H1 (cell line): ENCODE results near the gene TSEN2. TPM values are rescaled to one million over a fixed set of nuclear protein-coding genes. Genes with fewer than 3 reads are reported as not detected.

ENCODE experiments used
- CTCF ChIA-PET: fragments of 300-600 bp; sonication (Branson Sonifier 250); formaldehyde crosslinking; loops from one replicate; lab custom pipeline; 2021; ENCODE audit not compliant: partially characterized antibody; lab: Charles Lee
- POLR2A ChIA-PET: fragments of 300-600 bp; sonication (Branson Sonifier 250); formaldehyde crosslinking; loops from one replicate; lab custom pipeline; 2021; ENCODE audit warnings: inconsistent platforms; ENCODE audit not compliant: partially characterized antibody; lab: Charles Lee
- DNase-seq, 2 experiments: peaks; one replicate each; pipeline versions ENCODE4 v3.0.0 to v3.0.0-alpha.2; 2010 to 2022; ENCODE audit warnings: low spot score in 2 of 2, low read depth in 1 of 2, mixed read lengths in 1 of 2
- FAIRE-seq: peaks from 2 replicates; lab custom pipeline; 2011; peaks lifted over from hg19 to GRCh38; lab: Jason Lieb, UNC
- H2AFZ ChIP-seq: 2 replicates; pipeline ENCODE4 v1.8.1; 2012; ENCODE audit warnings: low read length, inconsistent platforms
- H2AK5ac ChIP-seq: 2 replicates; pipeline ENCODE4 v1.6.1; 2013; ENCODE audit warnings: low read depth, low read length
- H2BK120ac ChIP-seq: replicated peaks from 2 replicates; pipeline ENCODE3; 2013; ENCODE audit warnings: low read depth, low read length, inconsistent platforms
- H2BK12ac ChIP-seq: 2 replicates; pipeline ENCODE4 v1.6.1; 2013; ENCODE audit warnings: low read depth, low read length
- H2BK15ac ChIP-seq: 2 replicates; pipeline ENCODE4 v1.6.1; 2013; ENCODE audit warnings: low read length
- H2BK20ac ChIP-seq: 2 replicates; pipeline ENCODE4 v1.6.1; 2013; ENCODE audit warnings: low read length
- H2BK5ac ChIP-seq: 2 replicates; pipeline ENCODE4 v1.6.1; 2013; ENCODE audit warnings: low read depth, low read length
- H3K14ac ChIP-seq: 2 replicates; pipeline ENCODE4 v1.6.1; 2013; ENCODE audit warnings: inconsistent platforms; ENCODE audit not compliant: insufficient read length
- H3K18ac ChIP-seq: 2 replicates; pipeline ENCODE4 v1.6.1; 2013; ENCODE audit warnings: low read length; ENCODE audit errors: extremely low read depth
- H3K23ac ChIP-seq: 2 replicates; pipeline ENCODE4 v1.6.1; 2013; ENCODE audit warnings: inconsistent platforms; ENCODE audit not compliant: insufficient read length
- H3K23me2 ChIP-seq: 2 replicates; pipeline ENCODE4 v1.6.1; 2013; ENCODE audit warnings: low read depth, low read length
- H3K27ac ChIP-seq: 2 replicates; pipeline ENCODE4 v1.6.1; 2011; ENCODE audit warnings: low read depth, low read length, inconsistent platforms
- H3K27me3 ChIP-seq, 4 experiments: replicated peaks in 1 of 4; 1 replicate in 1 of 4; 2 replicates in 3 of 4; pipeline versions ENCODE4 v1.6.1 to v1.8.1; 2011 to 2013; ENCODE audit warnings: low read length in 3 of 4, mild to moderate bottlenecking in 3 of 4, inconsistent platforms in 2 of 4, mixed read lengths in 2 of 4, moderate library complexity in 1 of 4; ENCODE audit not compliant: control insufficient read depth in 3 of 4, insufficient read depth in 3 of 4; ENCODE audit errors: extremely low read depth in 1 of 4
- H3K36me3 ChIP-seq, 4 experiments: 2 replicates each; pipeline versions ENCODE4 v1.6.1 to v1.8.1; 2011 to 2013; ENCODE audit warnings: mild to moderate bottlenecking in 4 of 4, low read length in 3 of 4, moderate library complexity in 2 of 4, control low read depth in 1 of 4, inconsistent platforms in 1 of 4; ENCODE audit not compliant: insufficient read depth in 4 of 4, control insufficient read depth in 2 of 4
- H3K4ac ChIP-seq: replicated peaks from 2 replicates; pipeline ENCODE3; 2013; ENCODE audit warnings: low read length, low read depth, mixed read lengths, inconsistent platforms; ENCODE audit not compliant: insufficient read length
- H3K4me1 ChIP-seq, 4 experiments: replicated peaks in 1 of 4; 1 replicate in 1 of 4; 2 replicates in 3 of 4; pipeline versions ENCODE4 v1.6.1 to v1.8.1; 2011 to 2013; ENCODE audit warnings: low read length in 3 of 4, inconsistent platforms in 2 of 4, mixed read lengths in 1 of 4; ENCODE audit not compliant: insufficient read depth in 4 of 4, control insufficient read depth in 3 of 4
- H3K4me2 ChIP-seq, 2 experiments: 2 replicates each; pipeline versions ENCODE4 v1.6.1 to v1.8.1; 2011 to 2013; ENCODE audit warnings: low read depth in 2 of 2, low read length in 2 of 2, control low read depth in 1 of 2, inconsistent platforms in 1 of 2, mild to moderate bottlenecking in 1 of 2; ENCODE audit not compliant: insufficient read depth in 1 of 2
- H3K4me3 ChIP-seq, 4 experiments: fragments of 200-600, 300-600 bp in 1 of 4; sonication (generic), shearing (Covaris generic), sonication (Bioruptor Twin) in 1 of 4; 2 replicates each; pipeline versions ENCODE4 v1.5.1 to v1.8.1; 2011 to 2016; ENCODE audit warnings: low read length in 4 of 4, low read depth in 3 of 4, control low read depth in 2 of 4, inconsistent platforms in 2 of 4, mild to moderate bottlenecking in 2 of 4, mixed read lengths in 1 of 4, moderate library complexity in 1 of 4; ENCODE audit not compliant: insufficient read depth in 2 of 4; ENCODE audit errors: extremely low read depth in 1 of 4
- H3K56ac ChIP-seq: replicated peaks from 2 replicates; pipeline ENCODE3; 2013; ENCODE audit warnings: low read depth, mild to moderate bottlenecking, mixed read lengths, low read length, inconsistent platforms; ENCODE audit not compliant: insufficient read length
- H3K79me1 ChIP-seq: 2 replicates; pipeline ENCODE4 v1.6.1; 2013; ENCODE audit warnings: low read depth, low read length, control low read depth
- H3K79me2 ChIP-seq, 2 experiments: 2 replicates each; pipeline versions ENCODE4 v1.6.1 to v1.8.1; 2012 to 2013; ENCODE audit warnings: low read length in 2 of 2, mild to moderate bottlenecking in 2 of 2, inconsistent platforms in 1 of 2; ENCODE audit not compliant: insufficient read depth in 2 of 2, control insufficient read depth in 1 of 2
- H3K9ac ChIP-seq, 4 experiments: replicated peaks in 1 of 4; 1 replicate in 1 of 4; 2 replicates in 3 of 4; pipeline versions ENCODE4 v1.6.1 to v1.8.1; 2011 to 2013; ENCODE audit warnings: low read depth in 3 of 4, low read length in 3 of 4, control low read depth in 2 of 4, mild to moderate bottlenecking in 2 of 4, moderate library complexity in 2 of 4, inconsistent platforms in 1 of 4; ENCODE audit errors: extremely low read depth in 1 of 4
- H3K9me3 ChIP-seq, 2 experiments: 2 replicates each; pipeline versions ENCODE4 v1.6.1 to v1.8.1; 2012 to 2013; ENCODE audit warnings: mild to moderate bottlenecking in 2 of 2, moderate library complexity in 2 of 2, control low read depth in 1 of 2, inconsistent platforms in 1 of 2, low read depth in 1 of 2, low read length in 1 of 2, mixed read lengths in 1 of 2; ENCODE audit not compliant: insufficient read depth in 2 of 2
- H4K20me1 ChIP-seq, 2 experiments: replicated peaks in 1 of 2; 2 replicates each; pipeline versions ENCODE3 to v1.8.1; 2011 to 2013; ENCODE audit warnings: inconsistent platforms in 2 of 2, low read length in 2 of 2, mild to moderate bottlenecking in 1 of 2; ENCODE audit not compliant: insufficient read depth in 2 of 2, control insufficient read depth in 1 of 2
- H4K5ac ChIP-seq: 2 replicates; pipeline ENCODE4 v1.6.1; 2013; ENCODE audit warnings: low read length, low read depth, mixed read lengths, inconsistent platforms; ENCODE audit not compliant: insufficient read length
- H4K8ac ChIP-seq: 2 replicates; pipeline ENCODE4 v1.8.0; 2013; ENCODE audit warnings: mild to moderate bottlenecking, moderate library complexity, low read length, inconsistent platforms; ENCODE audit not compliant: insufficient read depth; ENCODE audit errors: extremely low read depth
- H4K91ac ChIP-seq: replicated peaks from 2 replicates; pipeline ENCODE3; 2013; ENCODE audit warnings: low read length, mixed read lengths, inconsistent platforms; ENCODE audit not compliant: insufficient read length
- ASH2L ChIP-seq: fragments of 200-600, 300-600 bp; sonication (generic); IDR thresholded peaks from one replicate; pipeline ENCODE4 v1.7.1; 2017; ENCODE audit warnings: low read length
- BRCA1 ChIP-seq: IDR thresholded peaks from 2 replicates; pipeline ENCODE4 v1.6.1; 2012; ENCODE audit warnings: low read depth, low read length, improper control_type of control experiment
- CEBPB ChIP-seq: IDR thresholded peaks from 2 replicates; pipeline ENCODE4 v1.6.1; 2012; ENCODE audit warnings: low read depth, low read length
- CHD1 ChIP-seq: IDR thresholded peaks from 2 replicates; pipeline ENCODE4 v1.6.1; 2012; ENCODE audit warnings: low read depth, low read length, improper control_type of control experiment
- CREB1 ChIP-seq: IDR thresholded peaks from 2 replicates; pipeline ENCODE4 v1.6.1; 2012; ENCODE audit warnings: inconsistent platforms
- EZH2 ChIP-seq: fragments of 200-600 bp; sonication (generic); IDR thresholded peaks from 2 replicates; pipeline ENCODE4 v1.7.1; 2012; ENCODE audit warnings: low read depth, mild to moderate bottlenecking, moderate library complexity, low read length, inconsistent platforms; ENCODE audit not compliant: severe bottlenecking
- GTF2F1 ChIP-seq: IDR thresholded peaks from 2 replicates; pipeline ENCODE4 v1.6.1; 2012; ENCODE audit warnings: low read depth, low read length, improper control_type of control experiment, borderline replicate concordance
- MAFK ChIP-seq: IDR thresholded peaks from 2 replicates; pipeline ENCODE4 v1.6.1; 2012; ENCODE audit warnings: low read depth, mild to moderate bottlenecking, improper control_type of control experiment, low read length
- POLR2AphosphoS5 ChIP-seq: IDR thresholded peaks from 2 replicates; pipeline ENCODE4 v1.6.1; 2011; ENCODE audit warnings: low read depth, low read length
- RNF2 ChIP-seq: fragments of 200-900, 300-1000 bp; sonication (generic); IDR thresholded peaks from 2 replicates; pipeline ENCODE4 v1.7.1; 2016; ENCODE audit warnings: borderline replicate concordance, low read depth, mild to moderate bottlenecking, antibody characterized with exemption, low read length; ENCODE audit not compliant: poor library complexity, severe bottlenecking; ENCODE audit errors: missing control alignments
- SP1 ChIP-seq: IDR thresholded peaks from 2 replicates; pipeline ENCODE4 v1.6.1; 2011; ENCODE audit warnings: low read depth, low read length
- YY1 ChIP-seq: IDR thresholded peaks from 2 replicates; pipeline ENCODE4 v1.6.1; 2011; ENCODE audit warnings: low read depth, mild to moderate bottlenecking, low read length
- ZNF274 ChIP-seq: IDR thresholded peaks from 2 replicates; pipeline ENCODE4 v1.7.0; 2012; ENCODE audit warnings: low read length, borderline replicate concordance; ENCODE audit errors: extremely low read depth
- WGBS, 2 experiments: shearing (Covaris generic) in 1 of 2; methylation state at CpG; one replicate each; pipeline versions ENCODE4 v1.1.6 to v1.1.7; 2013 to 2015; ENCODE audit warnings: low lambda C conversion rate in 2 of 2, mixed read lengths in 2 of 2, inconsistent platforms in 1 of 2, low coverage in 1 of 2, missing lambda C conversion rate in 1 of 2; ENCODE audit not compliant: insufficient replicate concordance in 2 of 2, insufficient coverage in 1 of 2, insufficient read length in 1 of 2; ENCODE audit errors: extremely low coverage in 1 of 2, missing lambda C conversion rate in 1 of 2; 5-methylcytosine and 5-hydroxymethylcytosine counted together
- polyA plus RNA-seq, 7 experiments: library from polyadenylated mRNA; depleted of rRNA in 3 of 7; stranded (reverse) in 5 of 7; unstranded in 2 of 7; fragments of >200 nt in 5 of 7; fragments of 200-250 nt in 2 of 7; gene quantifications; 1 replicate in 5 of 7; 2 replicates in 1 of 7; 4 replicates in 1 of 7; pipeline versions ENCODE4 v1.2.1 to v1.2.3, GENCODE V29; 2011 to 2013; ENCODE audit warnings: missing spikeins in 2 of 7, mixed read lengths in 2 of 7
- total RNA-seq: library from RNA; stranded (reverse); fragmentation: NEBNext Ultra II Directional; extraction: Animal tissue kit (Norgen Biotek cat#: 25700); gene quantifications from 2 replicates; pipeline ENCODE4 v1.2.1, GENCODE V29; 2021

The TSEN2 gene
- total and polyA plus RNA-seq, 2 of the 8 experiments (the other 6 are each of a cell fraction or from before 2014, with no cell fraction given): 16.1 to 22.4 TPM

- WGBS, 2 experiments: 93% methylated on average over 4 of the region's 4 CpGs; no CpG with 5 or more reads in 1 of the 2 experiments
- H2BK120ac ChIP-seq: no peak overlapping the region
- no peak overlapping the region for H3K4me2 ChIP-seq
- H3K23ac ChIP-seq: no peak overlapping the region
- no peaks in the 10 kb centered on the region for H3K79me1 ChIP-seq
- H2AFZ ChIP-seq: no peak overlapping the region
- H2BK20ac ChIP-seq: no peak overlapping the region
- H3K9ac ChIP-seq: no peak overlapping the region
- H3K4me1 ChIP-seq: peaks cover 0 to 9% (median under 1%) of the 10 kb centered on the region in 4 experiments; a peak in 4 of 7 replicates
- H2BK5ac ChIP-seq: no peak overlapping the region
- no peak overlapping the region for H4K5ac ChIP-seq
- POLR2A ChIA-PET: no interaction called here
- no peak overlapping the region for H3K4me3 ChIP-seq
- no peaks in the 10 kb centered on the region for H4K20me1 ChIP-seq
- H3K56ac ChIP-seq: no peak overlapping the region
- no peaks in the 10 kb centered on the region; a peak in 2 of 7 replicates for H3K27me3 ChIP-seq
- CTCF ChIA-PET: interaction anchor here (0.5 to 2.5 kb wide), 5 partner anchors 10 to 41 kb away, joined by 3 to 6 read pairs (median 4); no protein-coding TSS in a partner anchor
- H4K91ac ChIP-seq: no peak overlapping the region
- H2BK15ac ChIP-seq: no peak overlapping the region
- no peak overlapping the region for H3K27ac ChIP-seq
- no peak overlapping the region for H2AK5ac ChIP-seq
- H3K36me3 ChIP-seq: no peaks in the 10 kb centered on the region
- no peak overlapping the region for H3K18ac ChIP-seq
- H3K14ac ChIP-seq: no peak overlapping the region
- no peaks in the 10 kb centered on the region for H3K23me2 ChIP-seq
- H2BK12ac ChIP-seq: no peak overlapping the region
- TF ChIP-seq POLR2AphosphoS5 (no peak), YY1 (no peak), GTF2F1 (no peak), ASH2L (no peak), CREB1 (no peak), ZNF274 (no peak), SP1 (no peak), EZH2 (no peak), MAFK (no peak), CEBPB (no peak), BRCA1 (no peak), RNF2 (no peak), CHD1 (no peak)
- no peak overlapping the region for H4K8ac ChIP-seq
- H3K9me3 ChIP-seq: no peaks in the 10 kb centered on the region
- no peak overlapping the region for H3K4ac ChIP-seq
- no peaks in the 10 kb centered on the region for H3K79me2 ChIP-seq
- FAIRE-seq (no peak), DNase-seq (no peak)
Measured at GRCh38 chr3:12438318-12438717, 46.0 kb upstream of the TSEN2 start.
